Measurements from ENCODE around the gene TIMM21.

The TIMM21 gene

GRCh38 chr18:74142252-74142651 lies 6.1 kb upstream of the TIMM21 start:
- no peak for TF ChIP-seq POLR2AphosphoS5 (IDR thresholded peaks at IDR 0.05; ENCODE audit: low read depth)
- no peak for TF ChIP-seq REST (IDR thresholded peaks at IDR 0.05; ENCODE audit: insufficient replicate concordance, low read depth)
- no peak for TF ChIP-seq CTCF (IDR thresholded peaks at IDR 0.05; ENCODE audit: insufficient read depth, low read length)
- TF ChIP-seq GABPA (IDR thresholded peaks at IDR 0.05; ENCODE audit: low read depth) = no peak
- TF ChIP-seq SPI1 (IDR thresholded peaks at IDR 0.05; ENCODE audit: borderline replicate concordance, low read depth) = no peak
- peaks cover 6% of the 10 kb centered on the region for H3K27me3 ChIP-seq (ENCODE audit: insufficient read depth, poor library complexity, severe bottlenecking)
- H3K27ac ChIP-seq (replicated peaks) = no peak overlapping the region
- no peak overlapping the region for H3K4me3 ChIP-seq (replicated peaks; ENCODE audit: insufficient read depth, low read length)
- DNase-seq (ENCODE audit: low read depth in 1 of 2, low spot score in 1 of 2) = no peak

GRCh38 chr18:74146756-74147155 lies 1.6 kb upstream of the TIMM21 start:
- no peak for DNase-seq (ENCODE audit: low read depth in 1 of 2, low spot score in 1 of 2)
- TF ChIP-seq GABPA (IDR thresholded peaks at IDR 0.05; ENCODE audit: low read depth) (no peak), CTCF (IDR thresholded peaks at IDR 0.05; ENCODE audit: insufficient read depth, low read length) (no peak), POLR2AphosphoS5 (IDR thresholded peaks at IDR 0.05; ENCODE audit: low read depth) (no peak), REST (IDR thresholded peaks at IDR 0.05; ENCODE audit: insufficient replicate concordance, low read depth) (no peak), SPI1 (IDR thresholded peaks at IDR 0.05; ENCODE audit: borderline replicate concordance, low read depth) (no peak)
- H3K27ac ChIP-seq (replicated peaks) = no peak overlapping the region
- H3K27me3 ChIP-seq (ENCODE audit: insufficient read depth, poor library complexity, severe bottlenecking) = no peaks in the 10 kb centered on the region
- no peak overlapping the region for H3K4me3 ChIP-seq (replicated peaks; ENCODE audit: insufficient read depth, low read length)

GRCh38 chr18:74147491-74147778 lies 888 bp upstream of the TIMM21 start:
- Histone ChIP-seq H3K27ac (replicated peaks) (peak overlapping the region; percentile 96), H3K27me3 (ENCODE audit: insufficient read depth, poor library complexity, severe bottlenecking) (no peaks in the 10 kb centered on the region), H3K4me3 (replicated peaks; ENCODE audit: insufficient read depth, low read length) (peak overlapping the region; percentile 62)
- no peak for DNase-seq (ENCODE audit: low read depth in 1 of 2, low spot score in 1 of 2)
- no peak for TF ChIP-seq GABPA (IDR thresholded peaks at IDR 0.05; ENCODE audit: low read depth)
- TF ChIP-seq SPI1 (IDR thresholded peaks at IDR 0.05; ENCODE audit: borderline replicate concordance, low read depth) = no peak
- no peak for TF ChIP-seq CTCF (IDR thresholded peaks at IDR 0.05; ENCODE audit: insufficient read depth, low read length)
- TF ChIP-seq REST (IDR thresholded peaks at IDR 0.05; ENCODE audit: insufficient replicate concordance, low read depth) = no peak
- TF ChIP-seq POLR2AphosphoS5 (IDR thresholded peaks at IDR 0.05; ENCODE audit: low read depth) = no peak

Measured in HL-60 (cell line).